Neural progenitor cell (in vitro differentiated cells): Measurements from ENCODE around the gene WRAP53.

Experiments used
- CTCF ChIP-seq: fragments of 200-600 bp; sonication (generic); IDR thresholded peaks from 2 replicates; pipeline ENCODE4 v1.5.1; 2017; ENCODE audit warnings: antibody characterized with exemption, mild to moderate bottlenecking
- EZH2phosphoT487 ChIP-seq: fragments of 200-600 bp; sonication (generic); IDR thresholded peaks from 2 replicates; pipeline ENCODE4 v1.6.1; 2017; ENCODE audit warnings: antibody characterized with exemption

DNA sequence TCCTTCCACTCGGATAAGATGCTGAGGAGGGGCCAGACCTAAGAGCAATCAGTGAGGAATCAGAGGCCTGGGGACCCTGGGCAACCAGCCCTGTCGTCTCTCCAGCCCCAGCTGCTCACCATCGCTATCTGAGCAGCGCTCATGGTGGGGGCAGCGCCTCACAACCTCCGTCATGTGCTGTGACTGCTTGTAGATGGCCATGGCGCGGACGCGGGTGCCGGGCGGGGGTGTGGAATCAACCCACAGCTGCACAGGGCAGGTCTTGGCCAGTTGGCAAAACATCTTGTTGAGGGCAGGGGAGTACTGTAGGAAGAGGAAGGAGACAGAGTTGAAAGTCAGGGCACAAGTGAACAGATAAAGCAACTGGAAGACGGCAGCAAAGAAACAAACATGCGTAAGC, 13.3 kb upstream of the WRAP53 start:
- no peak for TF ChIP-seq CTCF
- TF ChIP-seq EZH2phosphoT487: no peak
